ENCODE data around the gene ANKRD52. TPM values are rescaled to one million over a fixed set of nuclear protein-coding genes. Genes with fewer than 3 reads are reported as not detected.

Gene ANKRD52
- total RNA-seq, 1 experiment from 2014 or later: 56.6 TPM

DNA sequence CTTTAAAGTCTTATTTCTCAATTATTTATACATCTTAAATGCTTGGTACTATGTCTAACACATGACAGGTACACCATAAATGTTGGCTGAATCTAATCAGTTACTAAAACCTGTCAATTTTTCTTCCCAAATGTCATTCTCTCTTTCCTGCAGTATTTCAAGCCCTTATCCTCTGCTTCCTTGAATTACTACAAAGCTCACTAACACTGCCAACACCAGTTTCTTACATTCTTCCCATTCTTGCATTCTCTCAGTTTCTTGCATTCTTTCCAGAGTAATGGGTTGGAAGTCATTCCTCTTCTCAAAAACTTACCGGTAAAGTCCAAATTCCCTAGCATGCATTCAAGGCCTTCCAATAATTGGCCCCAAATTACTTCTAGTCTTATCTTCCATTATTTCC, 59.3 kb downstream of the ANKRD52 start:
- Histone ChIP-seq H3K27me3 (ENCODE audit: insufficient read depth, low read length) (no peaks in the 10 kb centered on the region), H3K9ac (ENCODE audit: low read length) (no peak overlapping the region), H3K79me2 (ENCODE audit: insufficient read depth, low read length) (no peaks in the 10 kb centered on the region), H3K36me3 (ENCODE audit: control insufficient read depth in 1 of 2, insufficient read depth in 2 of 2, low read length in 2 of 2) (no peaks in the 10 kb centered on the region), H3K9me3 (ENCODE audit: control insufficient read depth in 1 of 2, insufficient read depth in 1 of 2, low read depth in 1 of 2, low read length in 2 of 2) (no peaks in the 10 kb centered on the region), H4K20me1 (ENCODE audit: insufficient read depth) (no peaks in the 10 kb centered on the region), H3K4me3 (replicated peaks in 1 of 2; ENCODE audit: low read depth in 1 of 2, low read length in 2 of 2) (no peak overlapping the region), H3K27ac (ENCODE audit: low read depth, low read length) (no peak overlapping the region), H3K9me2 (ENCODE audit: insufficient read depth) (no peaks in the 10 kb centered on the region), H3K4me2 (ENCODE audit: low read length) (no peak overlapping the region), H2AFZ (ENCODE audit: low read depth, low read length, poor library complexity, severe bottlenecking) (no peak overlapping the region), H3K4me1 (ENCODE audit: control insufficient read depth in 1 of 2, insufficient read depth in 2 of 2, low read length in 2 of 2) (no peaks in the 10 kb centered on the region)
- no peak for TF ChIP-seq ATF3 (IDR thresholded peaks at IDR 0.05)
- no peak for TF ChIP-seq ZFX (IDR thresholded peaks at IDR 0.05)
- no peak for TF ChIP-seq CBX3 (IDR thresholded peaks at IDR 0.05; ENCODE audit: low read depth)
- no peak for TF ChIP-seq YY1 (IDR thresholded peaks at IDR 0.05; ENCODE audit: extremely low read depth, insufficient replicate concordance, low read depth, low read length)
- TF ChIP-seq ELF1 (IDR thresholded peaks at IDR 0.05; ENCODE audit: borderline replicate concordance, low read depth): no peak
- no peak for TF ChIP-seq ZBTB33 (IDR thresholded peaks at IDR 0.05; ENCODE audit: extremely low read depth, insufficient replicate concordance, low read length)
- TF ChIP-seq CEBPB (IDR thresholded peaks at IDR 0.05; ENCODE audit: low read depth): no peak
- ATAC-seq (no peak), DNase-seq (ENCODE audit: low read depth, low spot score) (no peak)
- ChIA-PET POLR2A (no interaction called here), RAD21 (ENCODE audit: low non-redundant PET in 1 of 2, low total read pairs in 2 of 2, uncharacterized antibody in 2 of 2, unreplicated experiment in 2 of 2) (no interaction called here), CTCF (no interaction called here)
- no TSS peak for BruUV-seq (replicated peaks)
- intact Hi-C loops (cut with micrococcal nuclease): no loop called here

Data from HCT116 (cell line).